CD4-positive, alpha-beta memory T cell (primary cell): ENCODE data around the gene CCDC177. TPM values are rescaled to one million over a fixed set of nuclear protein-coding genes. Genes with fewer than 3 reads are reported as not detected.

ENCODE experiments used
- CTCF ChIA-PET: fragments of 350-600 bp; sonication (Branson Sonifier 250); formaldehyde crosslinking; loops from one replicate; lab custom pipeline; 2021; ENCODE audit warnings: inconsistent platforms; ENCODE audit not compliant: partially characterized antibody; lab: Charles Lee
- POLR2A ChIA-PET: fragments of 350-600 bp; sonication (Branson Sonifier 250); formaldehyde crosslinking; loops from one replicate; lab custom pipeline; 2021; ENCODE audit not compliant: partially characterized antibody; lab: Charles Lee
- DNase-seq, 5 donors: peaks; one replicate each; pipeline versions ENCODE4 v3.0.0 to v3.0.0-alpha.2; 2020 to 2022; ENCODE audit warnings: mixed read lengths in 1 of 5
- H3K27ac ChIP-seq: one replicate; pipeline ENCODE4 v1.7.0; 2013; ENCODE audit warnings: low read depth, low read length
- H3K27me3 ChIP-seq: 2 replicates; pipeline ENCODE4 v1.7.0; 2013; ENCODE audit warnings: mild to moderate bottlenecking, low read length, moderate library complexity; ENCODE audit not compliant: insufficient read depth
- H3K36me3 ChIP-seq: 2 replicates; pipeline ENCODE4 v1.7.0; 2013; ENCODE audit warnings: mild to moderate bottlenecking, low read length, moderate library complexity; ENCODE audit not compliant: insufficient read depth
- H3K4me1 ChIP-seq: 2 replicates; pipeline ENCODE4 v1.7.0; 2013; ENCODE audit warnings: mild to moderate bottlenecking, low read length, moderate library complexity; ENCODE audit not compliant: insufficient read depth
- H3K4me3 ChIP-seq, 2 donors: one replicate each; pipeline ENCODE4 v1.7.0; 2013; ENCODE audit warnings: low read length in 2 of 2, mild to moderate bottlenecking in 1 of 2
- H3K9me3 ChIP-seq, 2 donors: one replicate each; pipeline ENCODE4 v1.7.0; 2013; ENCODE audit warnings: low read length in 2 of 2, control low read depth in 1 of 2; ENCODE audit not compliant: control insufficient read depth in 1 of 2
- H3K27ac Mint-ChIP-seq, 7 donors: one replicate each; pipeline ENCODE4 v1.8.0; 2020 to 2021; ENCODE audit warnings: mixed read lengths in 7 of 7, mild to moderate bottlenecking in 6 of 7, inconsistent platforms in 3 of 7, moderate library complexity in 3 of 7
- H3K27me3 Mint-ChIP-seq, 2 donors: one replicate each; pipeline ENCODE4 v1.8.0; 2020 to 2021; ENCODE audit warnings: mixed read lengths in 2 of 2
- H3K36me3 Mint-ChIP-seq, 2 donors: one replicate each; pipeline ENCODE4 v1.8.0; 2020 to 2021; ENCODE audit warnings: mixed read lengths in 2 of 2, inconsistent platforms in 1 of 2, mild to moderate bottlenecking in 1 of 2
- H3K4me1 Mint-ChIP-seq, 4 donors: one replicate each; pipeline ENCODE4 v1.8.0; 2020 to 2021; ENCODE audit warnings: mixed read lengths in 4 of 4, mild to moderate bottlenecking in 1 of 4
- H3K4me3 Mint-ChIP-seq, 8 donors: one replicate each; pipeline ENCODE4 v1.8.0; 2020 to 2021; ENCODE audit warnings: mixed read lengths in 8 of 8, mild to moderate bottlenecking in 7 of 8, moderate library complexity in 6 of 8, inconsistent platforms in 3 of 8
- H3K9me3 Mint-ChIP-seq, 8 donors: one replicate each; pipeline ENCODE4 v1.8.0; 2020 to 2021; ENCODE audit warnings: mixed read lengths in 8 of 8, mild to moderate bottlenecking in 5 of 8, inconsistent platforms in 3 of 8, moderate library complexity in 1 of 8
- intact Hi-C: fragments of 100-400 bp; cut with micrococcal nuclease; formaldehyde crosslinking; loops from one replicate; pipeline ENCODE4 v1.15.1; 2023
- polyA plus RNA-seq, 2 donors: library from polyadenylated mRNA; unstranded; fragments of 300-500 nt; fragmentation: Illumina TruSeq; gene quantifications; one replicate each; pipeline ENCODE4 v1.2.3, GENCODE V29; 2021
- total RNA-seq, 2 experiments: library from RNA; stranded (reverse); gene quantifications; one replicate each; pipeline ENCODE4 v1.2.3, GENCODE V29; 2021

Gene CCDC177
- total RNA-seq (not detected), polyA plus RNA-seq (not detected)

DNA sequence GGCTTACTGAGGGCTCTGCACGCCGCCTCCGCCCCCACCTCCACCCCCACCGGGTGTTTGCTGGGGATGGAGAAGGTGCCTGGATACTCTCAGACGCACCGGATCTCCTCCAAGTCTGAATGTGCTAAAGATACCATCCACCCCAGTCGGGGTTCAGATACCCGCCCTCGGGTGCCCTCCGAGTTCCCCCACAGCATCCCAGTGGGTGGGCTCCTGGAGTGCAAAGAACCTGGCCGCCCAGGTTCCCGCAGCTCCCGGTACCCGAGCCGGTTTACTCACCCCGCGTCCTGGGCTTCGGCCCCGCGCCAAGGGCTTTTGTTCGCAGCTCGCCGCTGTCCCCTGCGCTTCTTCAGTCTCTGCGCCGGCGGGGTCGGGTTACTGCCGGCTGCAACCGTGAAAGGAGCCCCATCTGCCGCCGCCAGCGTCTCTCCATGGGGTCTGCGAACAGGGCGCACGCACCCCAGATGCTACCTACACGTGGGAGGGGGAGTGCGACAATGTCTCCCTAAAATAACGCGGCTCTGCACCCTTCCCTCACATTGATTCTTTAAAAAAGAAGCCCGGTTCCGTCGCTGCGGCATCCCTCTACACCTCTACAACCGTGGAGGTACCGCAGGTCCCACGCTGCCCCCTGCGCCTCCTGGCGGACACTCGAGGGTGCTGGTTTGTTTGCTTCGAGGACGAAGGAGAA, at the start of gene CCDC177:
TSS of gene CCDC177 (minus strand) at position 609 of the 691 bp plus-strand sequence. CDS start 1,249 bp downstream, outside the sequence.
- H3K4me1 ChIP-seq = peaks cover 13% of the 10 kb centered on the region
- peaks cover 36% of the 10 kb centered on the region in 2 donors for H3K27me3 Mint-ChIP-seq
- intact Hi-C loops = loop anchor here (1.0 to 2.0 kb wide), 4 partner anchors 99 to 712 kb away; no protein-coding TSS in a partner anchor
- peaks cover 23% of the 10 kb centered on the region for H3K27me3 ChIP-seq
- ChIA-PET POLR2A (interaction anchor here (0.6 to 0.7 kb wide), 2 partner anchors 142 to 423 kb away, joined by 3 read pairs; no protein-coding TSS in a partner anchor), CTCF (interaction anchor here (0.7 to 5.6 kb wide), 17 partner anchors 10 to 544 kb away, joined by 3 to 36 read pairs (median 4); no protein-coding TSS in a partner anchor)
- H3K36me3 ChIP-seq = no peaks in the 10 kb centered on the region
- H3K27ac Mint-ChIP-seq = peak within 1 kb of the TSS in 1 of 7 donors; percentile 61
- H3K4me3 Mint-ChIP-seq = peak within 1 kb of the TSS; percentile 83 to 95 (median 90)
- H3K36me3 Mint-ChIP-seq = peaks cover 0 to 2% of the 10 kb centered on the region in 2 donors
- DNase-seq = peak; percentile 63 to 73 (median 65)
- no peaks in the 10 kb centered on the region for H3K9me3 ChIP-seq
- peaks cover 6 to 29% (median 11%) of the 10 kb centered on the region in 4 donors for H3K4me1 Mint-ChIP-seq
- peak within 1 kb of the TSS in 1 of 2 donors; percentile 48 for H3K4me3 ChIP-seq
- no peaks in the 10 kb centered on the region for H3K9me3 Mint-ChIP-seq
- no peak within 1 kb of the TSS for H3K27ac ChIP-seq

DNA sequence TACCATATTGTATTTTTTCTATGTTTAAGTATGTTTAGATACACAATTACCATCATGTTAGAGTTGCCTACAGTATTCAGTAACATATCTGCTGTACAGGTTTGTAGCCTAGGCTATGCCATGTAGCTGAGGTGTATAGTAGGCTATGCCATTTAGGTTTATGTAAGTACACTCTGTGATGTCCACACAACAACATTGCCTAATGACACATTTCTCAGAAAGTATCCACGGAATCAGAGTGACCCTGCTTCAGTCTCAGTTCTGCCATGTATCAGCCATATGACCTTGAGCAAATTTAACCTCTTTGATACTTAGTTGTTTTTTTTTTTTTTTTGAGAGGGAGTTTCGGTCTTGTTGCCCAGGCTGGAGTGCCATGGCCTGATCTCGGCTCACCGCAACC, 49.5 kb upstream of the CCDC177 start:
- Histone ChIP-seq H3K27me3 (no peaks in the 10 kb centered on the region), H3K36me3 (no peaks in the 10 kb centered on the region), H3K9me3 (no peaks in the 10 kb centered on the region), H3K4me3 (no peak overlapping the region), H3K4me1 (peaks cover 98% of the 10 kb centered on the region), H3K27ac (no peak overlapping the region)
- no peak for DNase-seq
- Mint-ChIP-seq H3K36me3 (peaks cover 0 to 3% of the 10 kb centered on the region in 2 donors), H3K27ac (peak overlapping the region; percentile 18 to 94 (median 82)), H3K4me3 (peak overlapping the region in 5 of 8 donors; percentile 2 to 31 (median 15)), H3K9me3 (peaks cover 0 to 2% (median 0%) of the 10 kb centered on the region in 8 donors), H3K27me3 (no peaks in the 10 kb centered on the region), H3K4me1 (peaks cover 68 to 96% (median 87%) of the 10 kb centered on the region in 4 donors)
- intact Hi-C loops = loop anchor here (2.0 kb wide), 1 partner anchor 19 kb away; no protein-coding TSS in a partner anchor
- ChIA-PET CTCF (interaction anchor here (1.2 to 1.8 kb wide), 5 partner anchors 9 to 94 kb away, joined by 3 to 6 read pairs (median 5); partner anchors contain the start of gene SUSD6), POLR2A (interaction anchor here (1.2 to 19.6 kb wide), 4 partner anchors 10 to 143 kb away, joined by 3 to 279 read pairs (median 10); partner anchors contain the start of genes SRSF5 and SUSD6)

DNA sequence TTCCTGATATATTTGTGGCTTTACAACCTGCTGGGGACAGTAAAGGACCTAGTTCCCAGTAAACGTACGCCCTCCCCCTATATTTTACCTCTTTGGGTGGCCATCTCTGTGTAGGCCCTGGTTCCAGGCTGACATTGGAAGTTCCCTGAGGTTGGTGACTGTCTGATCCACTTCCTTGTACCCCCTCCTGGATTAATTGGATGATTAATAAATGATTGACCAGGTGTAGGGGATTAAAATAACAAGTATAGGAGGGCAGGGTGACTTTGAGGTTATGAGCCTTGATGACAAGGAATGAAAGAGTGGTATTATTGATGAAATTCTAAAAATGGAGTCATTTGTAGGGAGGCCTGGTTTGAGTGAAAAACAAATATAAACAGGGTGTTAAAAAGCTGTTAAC, 46.3 kb upstream of the CCDC177 start:
- no peaks in the 10 kb centered on the region for H3K9me3 ChIP-seq
- H3K36me3 ChIP-seq = no peaks in the 10 kb centered on the region
- Mint-ChIP-seq H3K4me3 (peak overlapping the region in 5 of 8 donors; percentile 53 to 92 (median 57)), H3K9me3 (peaks cover 0 to 2% (median 0%) of the 10 kb centered on the region in 8 donors), H3K27ac (peak overlapping the region; percentile 58 to 100 (median 98)), H3K36me3 (peaks cover 0 to 3% of the 10 kb centered on the region in 2 donors), H3K27me3 (no peaks in the 10 kb centered on the region), H3K4me1 (peaks cover 82 to 98% (median 91%) of the 10 kb centered on the region in 4 donors)
- H3K27ac ChIP-seq = no peak overlapping the region
- H3K4me1 ChIP-seq = peaks cover 100% of the 10 kb centered on the region
- intact Hi-C loops = no loop called here
- DNase-seq = no peak
- no peaks in the 10 kb centered on the region for H3K27me3 ChIP-seq
- CTCF ChIA-PET = interaction anchor here (1.4 to 2.2 kb wide), 2 partner anchors 10 to 106 kb away, joined by 4 to 7 read pairs; no protein-coding TSS in a partner anchor
- no peak overlapping the region for H3K4me3 ChIP-seq
- POLR2A ChIA-PET = interaction anchor here (0.9 to 19.6 kb wide), 4 partner anchors 7 to 147 kb away, joined by 3 to 279 read pairs (median 141); partner anchors contain the start of gene SUSD6

DNA sequence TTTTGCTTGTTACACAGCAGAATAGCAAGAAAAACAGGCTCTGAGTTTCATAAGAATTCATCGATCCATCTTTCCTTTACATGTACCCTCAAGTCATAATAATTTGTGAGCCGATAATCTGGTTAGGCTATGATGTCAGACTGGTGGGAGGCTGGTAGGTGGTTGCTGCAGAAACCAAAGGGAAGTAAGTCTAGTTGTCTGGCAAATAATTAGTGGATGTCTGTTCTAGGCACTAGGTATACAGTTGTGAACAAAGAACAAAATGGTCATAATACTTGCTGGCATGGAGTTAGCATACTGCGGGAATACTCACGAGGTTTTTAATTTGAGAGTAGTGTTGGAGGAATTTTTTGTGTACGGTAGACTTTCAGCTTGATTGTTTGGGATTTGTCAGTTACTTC, 45.5 kb upstream of the CCDC177 start:
- peaks cover 81 to 98% (median 91%) of the 10 kb centered on the region in 4 donors for H3K4me1 Mint-ChIP-seq
- peak overlapping the region; percentile 57 to 92 (median 74) for H3K4me3 Mint-ChIP-seq
- POLR2A ChIA-PET = interaction anchor here (0.9 to 19.6 kb wide), 4 partner anchors 6 to 91 kb away, joined by 3 to 279 read pairs (median 141); partner anchors contain the start of gene SUSD6

DNA sequence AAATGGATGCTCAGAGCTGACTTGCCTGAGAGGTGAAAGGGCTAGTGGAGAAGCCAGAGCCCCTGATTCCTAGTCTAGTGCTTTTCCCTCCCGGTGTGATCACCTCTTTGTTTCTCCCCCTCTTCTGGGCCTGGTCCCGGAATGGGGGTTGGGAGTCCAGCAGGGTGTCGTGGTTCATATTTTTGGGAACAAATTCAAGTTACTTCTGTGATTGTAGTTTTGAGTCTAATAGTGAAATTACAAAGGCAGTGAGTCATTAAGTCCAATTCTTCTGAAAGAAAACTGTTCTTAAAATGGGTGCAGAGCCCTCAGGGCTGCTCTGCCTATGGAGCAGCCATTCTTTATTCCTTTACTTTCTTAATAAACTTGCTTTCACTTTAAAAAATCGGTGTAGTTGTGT, 44.3 kb upstream of the CCDC177 start:
- Histone ChIP-seq H3K4me3 (peak overlapping the region in 1 of 2 donors; percentile 3), H3K9me3 (no peaks in the 10 kb centered on the region), H3K4me1 (peaks cover 100% of the 10 kb centered on the region), H3K36me3 (no peaks in the 10 kb centered on the region), H3K27ac (peak overlapping the region; percentile 83), H3K27me3 (no peaks in the 10 kb centered on the region)
- Mint-ChIP-seq H3K27ac (peak overlapping the region; percentile 93 to 100 (median 99)), H3K36me3 (peaks cover 0 to 3% of the 10 kb centered on the region in 2 donors), H3K9me3 (peaks cover 0 to 2% (median 0%) of the 10 kb centered on the region in 8 donors), H3K27me3 (no peaks in the 10 kb centered on the region), H3K4me1 (peaks cover 81 to 98% (median 90%) of the 10 kb centered on the region in 4 donors), H3K4me3 (peak overlapping the region; percentile 43 to 92 (median 66))
- ChIA-PET CTCF (interaction anchor here (0.7 to 1.0 kb wide), 2 partner anchors 13 to 108 kb away, joined by 3 read pairs; no protein-coding TSS in a partner anchor), POLR2A (interaction anchor here (1.2 to 14.5 kb wide), 2 partner anchors 10 to 56 kb away, joined by 3 to 279 read pairs; no protein-coding TSS in a partner anchor)
- intact Hi-C loops = no loop called here
- no peak for DNase-seq

More for the DNA sequence above, 45.5 kb upstream of the CCDC177 start:
- peak in 1 of 5 donors; percentile 32 for DNase-seq
- Mint-ChIP-seq H3K9me3 (peaks cover 0 to 2% (median 0%) of the 10 kb centered on the region in 8 donors), H3K36me3 (peaks cover 0 to 4% of the 10 kb centered on the region in 2 donors), H3K27ac (peak overlapping the region; percentile 93 to 100 (median 99)), H3K27me3 (no peaks in the 10 kb centered on the region)
- CTCF ChIA-PET = interaction anchor here (0.6 to 2.2 kb wide), 3 partner anchors 11 to 107 kb away, joined by 3 to 7 read pairs (median 3); no protein-coding TSS in a partner anchor
- intact Hi-C loops = no loop called here
- Histone ChIP-seq H3K36me3 (no peaks in the 10 kb centered on the region), H3K9me3 (no peaks in the 10 kb centered on the region), H3K4me3 (peak overlapping the region in 1 of 2 donors; percentile 15), H3K27ac (peak overlapping the region; percentile 83), H3K4me1 (peaks cover 100% of the 10 kb centered on the region), H3K27me3 (no peaks in the 10 kb centered on the region)

DNA sequence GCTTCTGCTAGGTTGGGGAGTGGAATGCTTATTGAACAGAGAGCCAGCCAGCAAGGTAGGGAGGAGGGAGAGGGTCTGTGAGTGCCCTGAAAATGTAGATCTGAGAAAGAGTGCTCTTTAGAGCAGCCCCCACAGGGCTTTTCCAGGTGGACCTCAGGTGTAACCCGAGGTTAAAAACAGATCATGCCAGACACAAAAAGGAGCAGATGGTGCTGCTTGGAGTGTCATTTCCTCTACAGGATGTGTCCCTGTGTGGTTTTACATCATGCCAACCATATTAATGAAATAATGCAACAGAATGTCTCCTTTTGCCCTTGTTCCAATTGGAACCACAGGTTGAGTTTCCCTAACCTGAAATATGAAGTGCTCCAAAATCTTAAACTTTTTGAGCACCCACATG, 43.1 kb upstream of the CCDC177 start:
- peak overlapping the region; percentile 93 to 100 (median 99) for H3K27ac Mint-ChIP-seq
- H3K27me3 ChIP-seq = no peaks in the 10 kb centered on the region
- ChIA-PET CTCF (interaction anchor here (1.6 kb wide), 2 partner anchors 10 to 14 kb away, joined by 3 to 7 read pairs; no protein-coding TSS in a partner anchor), POLR2A (interaction anchor here (8.0 to 14.5 kb wide), 2 partner anchors 12 to 54 kb away, joined by 99 to 279 read pairs; no protein-coding TSS in a partner anchor)
- peak overlapping the region; percentile 83 for H3K27ac ChIP-seq
- no peaks in the 10 kb centered on the region for H3K27me3 Mint-ChIP-seq
- peak overlapping the region in 1 of 2 donors; percentile 5 for H3K4me3 ChIP-seq
- peak in 1 of 5 donors; percentile 29 for DNase-seq
- H3K9me3 Mint-ChIP-seq = peaks cover 0 to 2% (median 0%) of the 10 kb centered on the region in 8 donors
- H3K4me3 Mint-ChIP-seq = peak overlapping the region in 7 of 8 donors; percentile 41 to 92 (median 71)
- peaks cover 0 to 9% of the 10 kb centered on the region in 2 donors for H3K36me3 Mint-ChIP-seq
- no peaks in the 10 kb centered on the region for H3K36me3 ChIP-seq
- H3K9me3 ChIP-seq = no peaks in the 10 kb centered on the region
- H3K4me1 ChIP-seq = peaks cover 100% of the 10 kb centered on the region
- intact Hi-C loops = no loop called here
- peaks cover 80 to 100% (median 91%) of the 10 kb centered on the region in 4 donors for H3K4me1 Mint-ChIP-seq
